Stomach (tissue), 9 donors: ENCODE results near the gene HBA2. TPM values are rescaled to one million over a fixed set of nuclear protein-coding genes. Genes with fewer than 3 reads are reported as not detected.

Source experiments
- DNase-seq, 2 donors: peaks; one replicate each; pipeline versions ENCODE4 v3.0.0 to v3.0.0-alpha.2; 2013 to 2019
- H3K27ac ChIP-seq, 5 donors: fragments of 200-600 bp in 4 of 5; sonication (generic) in 4 of 5; one replicate each; pipeline ENCODE4 v1.5.1; 2013 to 2019; ENCODE audit warnings: mild to moderate bottlenecking in 1 of 5, moderate library complexity in 1 of 5
- H3K27me3 ChIP-seq, 3 donors: fragments of 200-600 bp; sonication (generic); one replicate each; pipeline ENCODE4 v1.5.1; 2017 to 2019; ENCODE audit warnings: mixed run types in 1 of 3
- H3K36me3 ChIP-seq, 4 donors: fragments of 200-600 bp; sonication (generic); 1 replicate in 3 of 4; 2 replicates in 1 of 4; pipeline ENCODE4 v1.5.1; 2016 to 2019
- H3K4me1 ChIP-seq, 4 donors: fragments of 200-600 bp; sonication (generic); one replicate each; pipeline ENCODE4 v1.5.1; 2016 to 2019
- H3K4me3 ChIP-seq, 4 donors: fragments of 200-600 bp; sonication (generic) in 3 of 4; one replicate each; pipeline ENCODE4 v1.5.1; 2016 to 2019; ENCODE audit warnings: mild to moderate bottlenecking in 1 of 4
- H3K9me3 ChIP-seq, 4 donors: fragments of 200-600 bp; sonication (generic); one replicate each; pipeline ENCODE4 v1.5.1; 2016 to 2019
- EP300 ChIP-seq: sonication (generic); formaldehyde crosslinking; IDR thresholded peaks from one replicate; pipeline ENCODE4 v1.6.1; 2017; ENCODE audit warnings: antibody characterized with exemption
- POLR2A ChIP-seq, 4 donors: fragments of 450-650 bp; IDR thresholded peaks; one replicate each; pipeline ENCODE4 v1.6.1; 2016; ENCODE audit warnings: antibody characterized with exemption in 4 of 4, control low read depth in 2 of 4, mild to moderate bottlenecking in 1 of 4, moderate library complexity in 1 of 4
- POLR2AphosphoS5 ChIP-seq, 3 donors: sonication (generic); formaldehyde crosslinking; IDR thresholded peaks; one replicate each; pipeline ENCODE4 v1.6.1; 2016; ENCODE audit warnings: antibody characterized with exemption in 3 of 3
- WGBS, 5 donors: extraction: QIAGEN DNeasy Blood & Tissue Kit in 3 of 5; methylation state at CpG; one replicate each; pipeline versions ENCODE4 v1.1.5 to v1.1.7; 2013 to 2018; 5-methylcytosine and 5-hydroxymethylcytosine counted together
- intact Hi-C: fragments of 100-400 bp; cut with DNase I; formaldehyde crosslinking; loops from one replicate; pipeline ENCODE4 v1.15.1; 2023; ENCODE audit warnings: low total_unique reads
- polyA plus RNA-seq, 3 donors: library from polyadenylated mRNA; stranded (reverse); fragments of 200-250 nt; gene quantifications; one replicate each; pipeline ENCODE4 v1.2.3, GENCODE V29; 2013
- total RNA-seq, 5 donors: library from RNA; depleted of rRNA; stranded (reverse); fragments of >200 nt; gene quantifications; one replicate each; pipeline versions ENCODE4 v1.1.0 to v1.2.3, GENCODE V29; 2014 to 2016
- TF ChIP-seq, protein P1 (sequence below), 7 experiments: fragments of 450-650 bp in 4 of 7; fragments of 200-600 bp in 3 of 7; sonication (generic) in 3 of 7; IDR thresholded peaks; one replicate each; pipeline ENCODE4 v1.5.1; 2016 to 2019; ENCODE audit warnings: antibody characterized with exemption in 7 of 7, control low read depth in 2 of 7, mild to moderate bottlenecking in 1 of 7
- donor health status: healthy with polysubstance abuse.
- donor health status: Bipolar disorder and iron deficiency.
- donor health status: healthy.

The HBA2 gene
- total and polyA plus RNA-seq, 8 donors: 3.5 to 570 (median 18.5) TPM; not detected in 1

DNA sequence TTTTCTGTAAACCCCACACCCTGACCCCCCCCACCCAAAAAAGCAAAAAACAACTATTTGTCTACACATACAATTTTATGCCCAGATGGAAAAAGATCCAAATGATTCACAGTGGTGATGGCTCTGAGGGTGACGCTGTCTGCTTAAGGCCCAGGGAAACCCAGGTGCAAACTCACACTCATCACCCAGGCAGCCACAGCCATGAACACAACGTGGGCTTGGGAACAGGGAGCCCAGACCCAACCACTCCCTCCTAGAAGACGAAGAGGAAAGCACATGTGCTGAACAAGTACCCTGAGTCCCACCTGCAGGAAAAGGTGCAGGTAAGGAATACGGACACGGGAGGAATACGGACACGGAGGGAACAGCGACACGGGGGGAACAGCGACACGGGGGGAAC lies 13.0 kb downstream of the HBA2 start:
- intact Hi-C loops: no loop called here
- Histone ChIP-seq H3K9me3 (no peaks in the 10 kb centered on the region), H3K4me1 (peaks cover 9 to 13% (median 11%) of the 10 kb centered on the region in 4 donors), H3K36me3 (peaks cover 34 to 44% (median 37%) of the 10 kb centered on the region in 4 donors), H3K4me3 (no peak overlapping the region), H3K27ac (no peak overlapping the region), H3K27me3 (peaks cover 0 to 10% (median 8%) of the 10 kb centered on the region in 3 donors)
- DNase-seq: no peak
- WGBS, 5 donors: 72 to 90% (median 81%) methylated on average over 3 to 11 of the region's 11 CpGs
- TF ChIP-seq POLR2AphosphoS5 (IDR thresholded peaks at IDR 0.05) (no peak), POLR2A (IDR thresholded peaks at IDR 0.05) (no peak), EP300 (no peak)
- TF ChIP-seq, protein P1, sequence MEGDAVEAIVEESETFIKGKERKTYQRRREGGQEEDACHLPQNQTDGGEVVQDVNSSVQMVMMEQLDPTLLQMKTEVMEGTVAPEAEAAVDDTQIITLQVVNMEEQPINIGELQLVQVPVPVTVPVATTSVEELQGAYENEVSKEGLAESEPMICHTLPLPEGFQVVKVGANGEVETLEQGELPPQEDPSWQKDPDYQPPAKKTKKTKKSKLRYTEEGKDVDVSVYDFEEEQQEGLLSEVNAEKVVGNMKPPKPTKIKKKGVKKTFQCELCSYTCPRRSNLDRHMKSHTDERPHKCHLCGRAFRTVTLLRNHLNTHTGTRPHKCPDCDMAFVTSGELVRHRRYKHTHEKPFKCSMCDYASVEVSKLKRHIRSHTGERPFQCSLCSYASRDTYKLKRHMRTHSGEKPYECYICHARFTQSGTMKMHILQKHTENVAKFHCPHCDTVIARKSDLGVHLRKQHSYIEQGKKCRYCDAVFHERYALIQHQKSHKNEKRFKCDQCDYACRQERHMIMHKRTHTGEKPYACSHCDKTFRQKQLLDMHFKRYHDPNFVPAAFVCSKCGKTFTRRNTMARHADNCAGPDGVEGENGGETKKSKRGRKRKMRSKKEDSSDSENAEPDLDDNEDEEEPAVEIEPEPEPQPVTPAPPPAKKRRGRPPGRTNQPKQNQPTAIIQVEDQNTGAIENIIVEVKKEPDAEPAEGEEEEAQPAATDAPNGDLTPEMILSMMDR (IDR thresholded peaks at IDR 0.05): no peak

DNA sequence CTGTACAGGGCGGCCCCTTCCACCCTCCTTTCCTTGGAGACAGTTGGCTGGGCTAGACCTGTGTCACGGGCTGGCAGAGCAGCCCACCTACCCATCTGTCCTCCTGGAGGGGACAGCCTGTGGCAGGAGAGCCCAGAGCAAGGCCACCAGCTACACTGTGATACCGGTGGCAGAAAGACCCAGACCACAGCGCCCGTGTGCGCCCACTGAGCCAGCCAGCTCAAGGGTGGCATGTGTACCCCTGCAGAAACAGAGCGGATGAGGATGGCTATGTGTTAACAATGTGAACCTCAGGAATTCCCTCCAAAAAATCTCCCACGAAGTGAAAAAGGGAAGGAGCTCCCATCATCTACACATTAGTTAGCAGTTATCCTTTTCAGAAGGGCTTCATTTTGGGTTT lies 14.7 kb downstream of the HBA2 start:
- Histone ChIP-seq H3K27me3 (no peaks in the 10 kb centered on the region), H3K4me1 (no peaks in the 10 kb centered on the region), H3K27ac (no peak overlapping the region), H3K36me3 (peaks cover 50 to 60% (median 53%) of the 10 kb centered on the region in 4 donors), H3K9me3 (no peaks in the 10 kb centered on the region), H3K4me3 (no peak overlapping the region)
- no peak for TF ChIP-seq POLR2A (IDR thresholded peaks at IDR 0.05)
- TF ChIP-seq POLR2AphosphoS5 (IDR thresholded peaks at IDR 0.05): no peak
- intact Hi-C loops: no loop called here
- DNase-seq: no peak
- WGBS, 5 donors: 92 to 98% (median 96%) methylated on average over 8 of the region's 8 CpGs

DNA sequence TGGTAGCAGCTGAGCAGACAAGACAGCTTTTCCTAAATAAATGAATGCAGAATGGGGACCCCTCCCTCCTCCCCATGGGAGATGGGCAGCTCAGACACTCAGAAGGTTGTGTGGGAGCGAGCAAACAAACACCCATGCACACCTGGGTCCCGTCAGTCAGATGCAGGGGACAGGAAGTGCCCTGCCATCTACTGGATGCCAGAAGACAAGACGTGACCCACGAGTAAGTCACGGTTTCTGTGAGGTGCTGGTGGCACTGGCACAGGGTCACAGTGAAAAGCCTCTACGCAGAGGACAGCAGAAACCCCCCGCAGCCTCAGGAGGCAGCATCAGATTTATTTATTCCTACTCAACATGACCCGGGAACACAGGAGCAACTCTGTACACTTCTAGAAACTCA lies 16.0 kb downstream of the HBA2 start:
- no peak for TF ChIP-seq POLR2AphosphoS5 (IDR thresholded peaks at IDR 0.05)
- no peak for TF ChIP-seq EP300
- no peak for DNase-seq
- Histone ChIP-seq H3K36me3 (peaks cover 61 to 74% (median 67%) of the 10 kb centered on the region in 4 donors), H3K4me3 (no peak overlapping the region), H3K27me3 (no peaks in the 10 kb centered on the region), H3K9me3 (no peaks in the 10 kb centered on the region), H3K27ac (no peak overlapping the region), H3K4me1 (no peaks in the 10 kb centered on the region)
- 59 to 68% (median 62%) methylated on average over 8 of the region's 8 CpGs for WGBS, 5 donors
- intact Hi-C loops: no loop called here

DNA sequence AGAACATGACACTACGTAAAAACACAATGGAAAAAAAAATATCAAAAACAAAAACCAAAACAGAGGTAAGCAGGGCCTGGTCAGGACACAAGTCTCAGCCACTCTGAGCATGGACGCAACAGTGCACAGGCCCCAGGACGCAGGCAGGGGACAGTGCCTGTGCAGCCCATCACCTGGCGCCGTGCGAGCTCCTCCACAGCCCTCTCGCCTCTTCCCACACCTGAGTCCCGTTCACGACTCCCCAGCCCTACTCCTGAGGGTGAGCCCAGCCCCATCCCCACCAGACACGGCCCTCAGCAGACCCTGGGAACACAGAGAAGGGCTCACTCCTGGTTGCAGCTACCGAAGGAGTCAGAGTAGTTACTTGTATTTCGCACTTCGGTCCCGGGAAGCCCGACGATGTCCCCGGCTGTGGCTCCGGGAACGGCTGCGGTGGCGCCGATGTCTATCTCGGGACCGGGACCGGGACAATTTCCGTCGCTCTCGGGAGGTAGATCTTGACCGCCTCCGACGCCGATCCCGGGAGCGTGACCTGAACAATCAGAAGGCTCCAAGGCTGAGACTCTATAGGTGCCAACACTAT lies 17.0 kb downstream of the HBA2 start:
- WGBS, 5 donors: 93 to 96% (median 96%) methylated on average over 18 to 34 of the region's 34 CpGs
- H3K27ac ChIP-seq: no peak overlapping the region
- no peak for TF ChIP-seq POLR2AphosphoS5 (IDR thresholded peaks at IDR 0.05)
- TF ChIP-seq EP300: no peak
- no peak for TF ChIP-seq POLR2A (IDR thresholded peaks at IDR 0.05)
- TF ChIP-seq, protein P1 (IDR thresholded peaks at IDR 0.05): no peak
- intact Hi-C loops: no loop called here
- peaks cover 71 to 84% (median 77%) of the 10 kb centered on the region in 4 donors for H3K36me3 ChIP-seq
- no peak for DNase-seq
- no peaks in the 10 kb centered on the region for H3K4me1 ChIP-seq
- H3K27me3 ChIP-seq: no peaks in the 10 kb centered on the region
- no peaks in the 10 kb centered on the region for H3K9me3 ChIP-seq
- H3K4me3 ChIP-seq: no peak overlapping the region

DNA sequence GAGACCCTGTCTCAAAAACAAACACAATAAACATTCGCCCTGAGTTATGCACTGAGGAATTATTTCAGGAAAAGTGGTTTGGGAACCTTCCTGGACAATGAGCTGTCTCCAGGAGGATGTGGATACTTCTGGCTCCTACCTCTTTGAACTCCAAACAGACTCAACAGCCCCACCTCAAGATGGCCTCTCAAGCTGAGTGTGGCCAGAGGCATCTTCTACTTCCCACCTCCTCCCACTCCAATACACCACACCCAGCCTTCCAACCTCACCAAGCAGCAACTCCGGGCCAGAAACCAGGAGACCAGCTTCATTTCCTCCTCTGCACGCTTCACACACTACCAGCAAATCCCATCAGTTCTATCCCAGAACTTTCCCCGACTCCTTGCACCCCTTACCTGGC lies 19.2 kb downstream of the HBA2 start:
- Histone ChIP-seq H3K4me3 (no peak overlapping the region), H3K27me3 (no peaks in the 10 kb centered on the region), H3K27ac (no peak overlapping the region), H3K36me3 (peaks cover 91 to 98% (median 98%) of the 10 kb centered on the region in 4 donors), H3K4me1 (no peaks in the 10 kb centered on the region), H3K9me3 (no peaks in the 10 kb centered on the region)
- TF ChIP-seq POLR2AphosphoS5 (IDR thresholded peaks at IDR 0.05) (no peak), EP300 (no peak), POLR2A (IDR thresholded peaks at IDR 0.05) (no peak)
- TF ChIP-seq, protein P1 (IDR thresholded peaks at IDR 0.05): no peak
- intact Hi-C loops: no loop called here
- WGBS, 5 donors: 84 to 88% (median 86%) methylated on average over 4 of the region's 4 CpGs
- DNase-seq: no peak
